Esophagus muscularis mucosa (tissue), 4 donors: ENCODE results near the gene MLKL.

ENCODE experiments used
- CTCF ChIP-seq, 3 experiments: fragments of 200-600 bp in 2 of 3; fragments of 450-650 bp in 1 of 3; sonication (generic) in 2 of 3; IDR thresholded peaks; one replicate each; pipeline ENCODE4 v1.5.1; 2017 to 2019; ENCODE audit warnings: antibody characterized with exemption in 3 of 3, mild to moderate bottlenecking in 2 of 3, moderate library complexity in 1 of 3
- EP300 ChIP-seq: sonication (generic); formaldehyde crosslinking; IDR thresholded peaks from one replicate; pipeline ENCODE4 v1.6.1; 2017; ENCODE audit warnings: antibody characterized with exemption
- POLR2A ChIP-seq: fragments of 450-650 bp; IDR thresholded peaks from one replicate; pipeline ENCODE4 v1.6.1; 2017; ENCODE audit warnings: antibody characterized with exemption, moderate library complexity, mild to moderate bottlenecking, low read depth
- POLR2AphosphoS5 ChIP-seq, 2 donors: sonication (generic); formaldehyde crosslinking; IDR thresholded peaks; one replicate each; pipeline ENCODE4 v1.6.1; 2017; ENCODE audit warnings: antibody characterized with exemption in 2 of 2

DNA sequence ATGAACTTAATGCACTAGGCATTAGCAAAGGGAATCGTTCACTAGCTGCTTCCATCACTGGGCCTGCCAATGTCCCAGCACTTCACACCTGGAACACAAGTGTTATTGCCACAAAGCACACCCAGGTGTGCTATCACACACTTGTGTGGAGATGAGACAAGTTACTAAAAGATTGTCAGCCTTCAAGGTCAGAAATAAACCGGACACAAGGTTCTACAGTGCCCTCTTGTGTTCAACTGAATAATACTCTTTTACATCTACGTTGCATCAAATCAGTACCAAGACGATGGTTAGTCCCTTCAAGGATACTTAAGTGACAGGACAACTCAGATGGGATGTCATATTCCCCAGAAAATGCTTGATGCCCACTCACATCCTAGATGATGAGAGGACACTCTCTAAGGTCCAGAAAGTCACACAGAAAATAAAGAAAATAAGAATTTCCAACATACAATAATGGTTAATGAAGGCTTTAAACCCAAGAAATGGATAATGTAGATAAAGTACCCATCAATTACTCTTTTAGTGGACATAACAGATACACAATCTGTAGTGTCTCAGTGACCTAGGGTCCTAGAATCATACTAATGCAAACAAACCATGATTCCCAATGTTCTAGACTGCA is 77.3 kb downstream of the MLKL start:
- TF ChIP-seq CTCF (IDR thresholded peaks at IDR 0.05): peak; percentile 53 to 63 (median 54)
- TF ChIP-seq POLR2A: no peak
- TF ChIP-seq POLR2AphosphoS5 (IDR thresholded peaks at IDR 0.05): no peak
- no peak for TF ChIP-seq EP300
